HepG2 (cell line): ENCODE measurements around the gene SUZ12.

Experiments
- EZH2 ChIP-seq: conservative IDR thresholded peaks from 2 replicates; pipeline ENCODE4 v1.6.1; 2012; ENCODE audit warnings: mild to moderate bottlenecking, low read depth, low read length, moderate library complexity
- JUNB ChIP-seq: sonication (generic); formaldehyde crosslinking; IDR thresholded peaks from 2 replicates; pipeline ENCODE4 v1.8.0; 2022; ENCODE audit warnings: missing genetic modification reagents, mild to moderate bottlenecking, borderline replicate concordance
- POLR2A ChIP-seq, 2 experiments: IDR thresholded peaks; 2 replicates each; pipeline ENCODE4 v1.6.1; 2011; ENCODE audit warnings: low read depth in 2 of 2, low read length in 2 of 2, mild to moderate bottlenecking in 1 of 2, moderate library complexity in 1 of 2; ENCODE audit not compliant: insufficient read depth in 1 of 2
- POLR2AphosphoS5 ChIP-seq: IDR thresholded peaks from 2 replicates; pipeline ENCODE4 v1.6.1; 2012; ENCODE audit warnings: low read depth, low read length
- POLR2G ChIP-seq: fragments of 200-400 bp; formaldehyde crosslinking; IDR thresholded peaks from 2 replicates; pipeline ENCODE4 v1.6.1; 2018; ENCODE audit warnings: mild to moderate bottlenecking, low read depth, low read length, moderate library complexity
- RELA ChIP-seq: sonication (generic); formaldehyde crosslinking; IDR thresholded peaks from 2 replicates; pipeline ENCODE4 v1.4.0; 2020; ENCODE audit warnings: missing genetic modification reagents
- TEAD3 ChIP-seq: optimal IDR thresholded peaks from 2 replicates; pipeline ENCODE3; 2016; ENCODE audit warnings: borderline replicate concordance
- ZFYVE20 ChIP-seq: sonication (generic); formaldehyde crosslinking; IDR thresholded peaks from 2 replicates; pipeline ENCODE4 v1.8.0; 2023; ENCODE audit warnings: low read depth, mild to moderate bottlenecking, moderate library complexity, missing genetic modification reagents, borderline replicate concordance
- ZNF777 ChIP-seq: sonication (generic); formaldehyde crosslinking; IDR thresholded peaks from 2 replicates; pipeline ENCODE4 v1.4.0; 2020; ENCODE audit warnings: missing genetic modification reagents
- TF ChIP-seq, protein P1 (sequence below): sonication (generic); formaldehyde crosslinking; IDR thresholded peaks from 2 replicates; pipeline ENCODE4 v1.5.0; 2020; ENCODE audit warnings: mild to moderate bottlenecking, missing genetic modification reagents, moderate library complexity
- TF ChIP-seq, protein P2 (sequence below): sonication (generic); formaldehyde crosslinking; conservative IDR thresholded peaks from 2 replicates; pipeline ENCODE4 v1.4.0; 2020; ENCODE audit warnings: mild to moderate bottlenecking, missing genetic modification reagents, moderate library complexity
- TF ChIP-seq, protein P3 (sequence below): IDR thresholded peaks from 2 replicates; pipeline ENCODE4 v1.6.1; 2018; ENCODE audit warnings: missing genetic modification reagents, mild to moderate bottlenecking, missing compliant biosample characterization

DNA sequence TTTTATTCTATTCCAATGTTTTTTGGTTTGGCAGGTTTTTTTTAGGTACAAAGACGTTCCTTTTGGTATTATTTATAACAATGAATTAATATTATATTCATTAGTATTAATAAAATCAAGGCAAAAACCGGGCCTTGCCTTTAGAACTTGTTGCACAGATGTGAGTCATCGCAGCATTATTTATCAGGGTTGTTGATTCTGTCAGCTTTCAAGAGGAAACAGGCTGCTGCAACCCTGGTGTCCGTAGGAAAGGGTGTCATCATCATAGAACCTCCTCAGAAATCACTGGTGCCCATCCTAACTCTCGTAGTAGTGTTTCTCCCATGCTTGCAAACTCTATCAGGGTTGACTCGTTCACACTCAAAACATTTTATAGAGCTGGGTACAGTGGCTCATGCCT lies 60.2 kb downstream of the SUZ12 start:
- no peak for TF ChIP-seq EZH2
- TF ChIP-seq, protein P1, sequence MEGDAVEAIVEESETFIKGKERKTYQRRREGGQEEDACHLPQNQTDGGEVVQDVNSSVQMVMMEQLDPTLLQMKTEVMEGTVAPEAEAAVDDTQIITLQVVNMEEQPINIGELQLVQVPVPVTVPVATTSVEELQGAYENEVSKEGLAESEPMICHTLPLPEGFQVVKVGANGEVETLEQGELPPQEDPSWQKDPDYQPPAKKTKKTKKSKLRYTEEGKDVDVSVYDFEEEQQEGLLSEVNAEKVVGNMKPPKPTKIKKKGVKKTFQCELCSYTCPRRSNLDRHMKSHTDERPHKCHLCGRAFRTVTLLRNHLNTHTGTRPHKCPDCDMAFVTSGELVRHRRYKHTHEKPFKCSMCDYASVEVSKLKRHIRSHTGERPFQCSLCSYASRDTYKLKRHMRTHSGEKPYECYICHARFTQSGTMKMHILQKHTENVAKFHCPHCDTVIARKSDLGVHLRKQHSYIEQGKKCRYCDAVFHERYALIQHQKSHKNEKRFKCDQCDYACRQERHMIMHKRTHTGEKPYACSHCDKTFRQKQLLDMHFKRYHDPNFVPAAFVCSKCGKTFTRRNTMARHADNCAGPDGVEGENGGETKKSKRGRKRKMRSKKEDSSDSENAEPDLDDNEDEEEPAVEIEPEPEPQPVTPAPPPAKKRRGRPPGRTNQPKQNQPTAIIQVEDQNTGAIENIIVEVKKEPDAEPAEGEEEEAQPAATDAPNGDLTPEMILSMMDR: no peak
- no peak for TF ChIP-seq POLR2AphosphoS5
- TF ChIP-seq POLR2G: no peak
- TF ChIP-seq, protein P2, sequence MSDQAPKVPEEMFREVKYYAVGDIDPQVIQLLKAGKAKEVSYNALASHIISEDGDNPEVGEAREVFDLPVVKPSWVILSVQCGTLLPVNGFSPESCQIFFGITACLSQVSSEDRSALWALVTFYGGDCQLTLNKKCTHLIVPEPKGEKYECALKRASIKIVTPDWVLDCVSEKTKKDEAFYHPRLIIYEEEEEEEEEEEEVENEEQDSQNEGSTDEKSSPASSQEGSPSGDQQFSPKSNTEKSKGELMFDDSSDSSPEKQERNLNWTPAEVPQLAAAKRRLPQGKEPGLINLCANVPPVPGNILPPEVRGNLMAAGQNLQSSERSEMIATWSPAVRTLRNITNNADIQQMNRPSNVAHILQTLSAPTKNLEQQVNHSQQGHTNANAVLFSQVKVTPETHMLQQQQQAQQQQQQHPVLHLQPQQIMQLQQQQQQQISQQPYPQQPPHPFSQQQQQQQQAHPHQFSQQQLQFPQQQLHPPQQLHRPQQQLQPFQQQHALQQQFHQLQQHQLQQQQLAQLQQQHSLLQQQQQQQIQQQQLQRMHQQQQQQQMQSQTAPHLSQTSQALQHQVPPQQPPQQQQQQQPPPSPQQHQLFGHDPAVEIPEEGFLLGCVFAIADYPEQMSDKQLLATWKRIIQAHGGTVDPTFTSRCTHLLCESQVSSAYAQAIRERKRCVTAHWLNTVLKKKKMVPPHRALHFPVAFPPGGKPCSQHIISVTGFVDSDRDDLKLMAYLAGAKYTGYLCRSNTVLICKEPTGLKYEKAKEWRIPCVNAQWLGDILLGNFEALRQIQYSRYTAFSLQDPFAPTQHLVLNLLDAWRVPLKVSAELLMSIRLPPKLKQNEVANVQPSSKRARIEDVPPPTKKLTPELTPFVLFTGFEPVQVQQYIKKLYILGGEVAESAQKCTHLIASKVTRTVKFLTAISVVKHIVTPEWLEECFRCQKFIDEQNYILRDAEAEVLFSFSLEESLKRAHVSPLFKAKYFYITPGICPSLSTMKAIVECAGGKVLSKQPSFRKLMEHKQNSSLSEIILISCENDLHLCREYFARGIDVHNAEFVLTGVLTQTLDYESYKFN (CRISPR knock-in tag): no peak
- TF ChIP-seq, protein P3, sequence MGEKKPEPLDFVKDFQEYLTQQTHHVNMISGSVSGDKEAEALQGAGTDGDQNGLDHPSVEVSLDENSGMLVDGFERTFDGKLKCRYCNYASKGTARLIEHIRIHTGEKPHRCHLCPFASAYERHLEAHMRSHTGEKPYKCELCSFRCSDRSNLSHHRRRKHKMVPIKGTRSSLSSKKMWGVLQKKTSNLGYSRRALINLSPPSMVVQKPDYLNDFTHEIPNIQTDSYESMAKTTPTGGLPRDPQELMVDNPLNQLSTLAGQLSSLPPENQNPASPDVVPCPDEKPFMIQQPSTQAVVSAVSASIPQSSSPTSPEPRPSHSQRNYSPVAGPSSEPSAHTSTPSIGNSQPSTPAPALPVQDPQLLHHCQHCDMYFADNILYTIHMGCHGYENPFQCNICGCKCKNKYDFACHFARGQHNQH: no peak
- TF ChIP-seq RELA (CRISPR knock-in tag): no peak
- no peak for TF ChIP-seq TEAD3 (CRISPR knock-in tag)
- no peak for TF ChIP-seq JUNB (CRISPR knock-in tag)
- TF ChIP-seq ZFYVE20 (CRISPR knock-in tag): no peak
- TF ChIP-seq ZNF777 (CRISPR knock-in tag): no peak
- no peak for TF ChIP-seq POLR2A (IDR thresholded peaks at IDR 0.05; ENCODE audit: insufficient read depth in 1 of 2, low read depth in 2 of 2, low read length in 2 of 2)
